ENCODE data around the gene FGF12. TPM values are rescaled to one million over a fixed set of nuclear protein-coding genes. Genes with fewer than 3 reads are reported as not detected.
A peak's percentile ranks its signal among the peaks of the same experiment; 100 is the strongest.
"Not testable (repeated sequence)": the region's sequence is repeated elsewhere in the genome, so short reads cannot be mapped to it uniquely, and the experiment has no call there.

Gene FGF12
- total RNA-seq: 1.2 and 1.6 TPM in 2 replicates

DNA sequence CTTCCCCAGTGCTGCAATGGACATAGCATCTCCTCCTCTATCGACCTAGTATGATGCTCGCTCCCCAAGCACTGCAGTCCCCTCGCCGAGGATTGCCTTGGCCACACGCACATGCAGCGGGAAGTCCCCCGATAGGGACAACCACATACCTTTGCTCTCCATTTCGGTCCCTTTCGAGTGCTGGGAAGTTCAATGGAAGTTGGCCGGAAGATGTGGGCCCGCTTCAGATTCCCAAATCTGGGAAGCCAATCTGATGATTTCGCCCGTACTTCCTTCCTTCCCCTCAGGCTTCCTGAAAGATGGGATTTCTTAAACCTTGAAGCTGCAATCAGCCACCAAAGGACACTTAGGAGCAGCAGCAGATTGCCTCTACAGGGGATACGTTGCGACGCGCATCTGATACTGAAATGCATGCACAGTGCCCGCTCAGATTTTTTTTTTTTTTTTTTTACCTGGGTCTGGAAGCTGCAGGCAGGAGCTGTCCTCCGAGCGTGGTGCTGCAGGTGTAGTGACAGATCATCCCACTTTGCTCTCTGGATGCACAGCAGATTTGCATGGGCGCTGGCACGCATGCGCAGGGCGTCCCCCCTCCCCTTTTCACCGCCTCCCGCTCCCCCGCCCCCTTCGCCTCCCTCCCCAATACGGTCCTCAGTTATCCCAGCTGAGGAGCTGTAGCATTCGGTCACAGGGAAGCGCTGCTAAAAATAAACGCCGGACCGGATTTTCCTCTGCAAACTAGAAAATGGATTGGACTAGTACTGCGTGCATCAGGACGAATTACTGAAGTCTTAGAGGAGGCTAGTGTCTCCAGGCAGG, at the start of gene FGF12:
Gene FGF12 (minus strand): TSS at position 510 of the 816 bp plus-strand sequence.
- peak; percentile 50 for DNase-seq (ENCODE audit: low read depth)

DNA sequence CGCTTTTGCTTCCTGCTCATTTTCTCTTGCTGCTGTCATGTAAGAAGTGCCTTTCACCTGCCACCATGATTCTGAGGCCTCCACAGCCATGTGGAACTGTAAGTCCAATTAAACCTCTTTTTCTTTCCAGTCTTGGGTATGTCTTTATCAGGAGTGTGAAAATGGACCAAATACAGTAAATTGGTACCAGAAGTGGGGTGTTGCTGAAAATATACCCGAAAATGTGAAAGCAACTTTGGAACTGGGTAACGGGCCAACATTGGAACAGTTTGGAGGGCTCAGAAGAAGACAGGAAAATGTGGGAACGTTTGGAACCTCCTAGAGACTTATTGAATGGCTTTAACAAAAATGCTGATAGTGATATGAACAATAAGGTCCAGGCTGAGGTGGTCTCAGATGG, 47.0 kb upstream of the FGF12 start:
- not testable (repeated sequence) for DNase-seq (ENCODE audit: low read depth)

DNA sequence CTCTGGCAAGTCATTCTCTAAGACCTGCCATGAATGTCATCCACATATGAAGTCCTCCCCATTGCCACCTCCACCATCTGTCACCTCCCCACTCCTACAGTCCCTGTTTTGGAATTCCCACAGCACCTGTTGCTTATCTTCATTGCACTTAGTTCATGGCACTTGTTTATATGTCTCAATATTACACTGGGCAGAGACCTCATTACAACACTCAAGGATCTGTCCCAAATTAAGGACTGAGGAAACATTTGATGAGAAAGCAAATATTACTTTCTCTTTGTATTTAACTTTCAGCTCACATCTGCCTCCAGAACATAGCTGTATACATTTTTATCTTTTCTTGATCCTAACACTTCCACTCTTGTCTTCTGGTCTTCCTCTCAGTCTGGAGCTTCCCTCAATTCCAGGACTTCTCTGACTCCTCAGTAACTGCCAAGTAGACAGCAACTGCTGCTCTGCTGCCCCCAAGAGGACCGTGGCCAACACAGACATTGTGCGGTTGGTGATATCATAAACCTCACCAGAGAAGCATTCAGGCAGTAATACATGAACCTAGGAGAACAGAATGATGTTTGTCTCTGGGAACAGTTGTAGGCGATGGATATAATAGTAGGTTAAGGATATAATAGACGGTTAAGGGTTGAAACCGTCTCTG, 45.0 kb upstream of the FGF12 start:
- DNase-seq (ENCODE audit: low read depth): peak; percentile 28

DNA sequence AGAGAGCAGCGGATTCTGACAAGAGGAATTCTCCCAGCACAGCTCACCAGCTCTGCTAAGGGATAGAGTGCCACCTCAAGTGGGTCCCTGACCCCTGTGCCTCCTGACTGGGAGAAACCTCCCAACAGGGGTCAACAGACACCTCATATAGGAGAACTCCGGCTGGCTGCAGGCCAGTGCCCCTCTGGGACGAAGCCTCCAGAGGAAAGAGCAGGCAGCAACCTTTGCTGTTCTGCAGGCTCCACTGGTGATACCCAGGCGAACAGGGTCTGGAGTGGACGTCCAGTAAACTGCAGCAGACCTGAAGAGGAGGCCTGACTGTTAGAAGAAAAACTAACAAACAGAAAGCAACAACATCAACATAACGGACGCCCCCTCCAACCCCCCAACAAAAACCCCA, 31.3 kb upstream of the FGF12 start:
- no peak for DNase-seq (ENCODE audit: low read depth)

DNA sequence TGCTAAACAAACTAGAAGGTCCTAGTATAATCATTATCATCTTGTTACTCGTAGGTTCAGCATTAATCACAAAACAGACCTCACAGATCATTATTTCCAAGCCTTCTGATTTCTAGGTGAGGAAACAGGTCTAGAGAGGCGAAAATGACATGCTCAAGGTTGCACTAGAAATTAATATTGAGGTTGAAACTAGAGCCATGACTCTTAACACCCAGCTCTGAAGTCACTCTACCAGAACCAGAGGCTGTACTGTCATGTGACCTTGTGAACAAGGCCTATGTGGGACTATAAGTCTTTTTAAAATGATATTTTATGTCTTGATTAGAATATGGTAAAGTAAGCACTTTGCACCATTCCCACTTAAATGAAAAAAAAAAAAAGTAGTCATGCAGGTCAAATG, 23.8 kb upstream of the FGF12 start:
- DNase-seq (ENCODE audit: low read depth): no peak

DNA sequence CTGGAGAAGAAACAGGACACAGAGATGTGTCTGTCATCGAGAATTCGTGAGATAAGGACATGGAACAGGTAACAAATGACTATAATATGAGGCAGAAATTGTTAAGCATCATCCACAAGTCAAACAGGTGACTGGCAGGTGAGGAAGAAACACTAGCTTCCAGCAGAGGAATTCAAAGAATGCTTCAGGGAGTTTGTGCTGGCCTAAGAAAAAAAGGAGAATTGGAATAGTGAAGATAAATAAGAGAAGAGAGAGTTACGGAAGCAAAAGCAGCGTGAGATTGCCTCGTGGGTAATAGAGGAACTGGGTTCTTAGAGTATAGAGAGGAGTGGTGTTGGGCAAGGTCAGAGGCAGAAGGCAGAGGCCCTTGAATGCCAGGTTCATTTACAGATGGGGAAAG, 22.9 kb upstream of the FGF12 start:
- no peak for DNase-seq (ENCODE audit: low read depth)

DNA sequence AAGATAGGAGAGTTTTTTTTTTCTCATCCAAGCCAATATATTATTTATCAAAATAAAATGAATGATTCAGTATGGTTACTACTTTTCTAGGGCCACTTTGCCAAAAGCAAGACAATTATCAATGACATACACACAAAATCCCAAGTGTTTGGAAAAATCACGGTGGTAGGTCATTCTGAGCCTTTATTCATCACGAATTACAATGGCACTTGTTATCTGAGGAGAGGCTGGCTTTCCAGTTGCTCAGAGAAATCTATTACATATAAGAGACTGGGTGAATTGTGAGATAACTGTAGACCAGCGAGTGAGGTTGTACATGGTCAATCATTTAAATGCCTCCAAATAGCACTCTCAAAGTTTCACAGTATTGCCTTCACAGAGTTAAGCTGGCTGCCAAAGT, 20.4 kb upstream of the FGF12 start:
- DNase-seq (ENCODE audit: low read depth): no peak

DNA sequence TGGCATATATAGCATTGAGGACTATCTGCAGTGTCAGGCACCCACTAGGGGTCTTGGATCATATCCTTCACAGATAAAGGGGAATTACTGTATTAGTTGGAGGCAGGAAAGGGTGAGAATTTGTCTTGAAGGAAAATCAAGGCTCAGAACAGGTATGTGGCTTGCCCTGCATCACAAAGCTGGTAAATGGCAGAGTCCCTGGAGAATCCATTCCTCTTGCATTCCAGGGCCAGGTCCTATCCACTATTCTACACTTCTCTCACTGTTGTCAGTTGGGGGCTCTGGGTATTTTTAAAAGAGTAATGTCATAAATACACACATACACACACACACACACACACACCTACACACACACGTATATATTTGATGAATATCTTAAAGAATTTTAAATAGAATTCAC, 19.8 kb upstream of the FGF12 start:
- DNase-seq (ENCODE audit: low read depth): no peak

DNA sequence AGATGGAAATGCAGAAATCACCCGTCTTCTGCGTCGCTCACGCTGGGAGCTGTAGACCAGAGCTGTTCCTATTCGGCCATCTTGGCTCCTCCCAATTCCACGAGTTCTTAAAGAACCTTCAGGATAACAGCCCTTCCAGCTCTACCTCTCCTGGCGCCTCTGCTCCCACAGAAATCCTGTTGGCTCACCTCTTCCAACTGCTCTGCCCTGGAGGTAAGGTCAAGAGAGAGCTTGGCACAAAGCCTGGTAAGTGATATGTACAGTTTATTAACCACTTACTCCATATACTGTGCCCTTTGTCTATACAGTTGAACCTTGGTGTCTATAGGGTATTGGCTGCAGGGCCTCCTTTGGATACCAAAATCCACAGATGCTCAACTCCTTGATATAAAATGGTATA, 17.8 kb upstream of the FGF12 start:
- no peak for DNase-seq (ENCODE audit: low read depth)

DNA sequence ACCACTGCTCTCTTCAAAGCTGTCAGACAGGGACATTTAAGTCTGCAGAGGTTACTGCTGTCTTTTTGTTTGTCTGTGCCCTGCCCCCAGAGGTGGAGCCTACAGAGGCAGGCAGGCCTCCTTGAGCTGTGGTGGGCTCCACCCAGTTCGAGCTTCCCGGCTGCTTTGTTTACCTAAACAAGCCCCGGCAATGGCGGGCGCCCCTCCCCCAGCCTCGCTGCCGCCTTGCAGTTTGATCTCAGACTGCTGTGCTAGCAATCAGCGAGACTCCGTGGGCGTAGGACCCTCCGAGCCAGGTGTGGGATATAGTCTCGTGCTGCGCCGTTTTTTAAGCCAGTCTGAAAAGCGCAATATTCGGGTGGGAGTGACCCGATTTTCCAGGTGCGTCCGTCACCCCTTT, 17.3 kb upstream of the FGF12 start:
- DNase-seq (ENCODE audit: low read depth): not testable (repeated sequence)

DNA sequence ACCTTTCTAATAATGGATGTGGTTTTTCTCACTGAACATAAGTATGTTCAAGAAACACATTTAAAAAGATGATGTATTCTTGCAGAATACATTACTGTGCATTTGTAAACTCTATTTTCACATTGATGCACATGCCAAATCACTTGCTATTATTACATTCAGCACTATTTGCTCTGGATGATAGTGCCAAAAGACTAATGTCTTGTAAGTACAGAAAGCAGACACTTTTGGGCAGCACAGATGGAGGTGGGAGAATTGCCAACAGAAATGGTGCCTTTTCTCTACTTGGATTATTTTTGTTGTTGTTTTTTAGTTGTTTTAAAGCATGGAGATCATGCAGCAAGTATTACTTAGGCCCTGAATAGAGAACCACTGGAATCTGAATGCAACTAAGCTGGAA, 10.2 kb upstream of the FGF12 start:
- no peak for DNase-seq (ENCODE audit: low read depth)

DNA sequence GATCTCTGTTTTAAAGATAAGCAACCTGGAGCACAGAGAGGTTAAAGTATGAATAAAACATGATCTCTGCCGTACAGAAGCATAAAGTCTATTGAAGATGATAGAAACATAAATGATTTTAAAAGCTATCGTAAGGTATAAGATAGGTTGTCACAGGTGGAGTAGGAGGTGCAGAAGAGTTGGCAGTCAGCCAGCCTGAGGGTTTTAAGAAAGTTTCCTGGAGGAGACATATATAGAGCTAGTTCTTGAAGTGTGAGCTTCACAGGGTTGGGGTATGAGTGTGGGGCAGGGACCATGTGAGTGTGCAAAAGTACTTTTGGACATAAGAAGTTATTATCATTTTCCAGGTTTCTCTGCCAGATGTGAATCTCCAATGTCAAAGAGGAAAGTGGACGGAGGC, 3.9 kb upstream of the FGF12 start:
- DNase-seq (ENCODE audit: low read depth): no peak

DNA sequence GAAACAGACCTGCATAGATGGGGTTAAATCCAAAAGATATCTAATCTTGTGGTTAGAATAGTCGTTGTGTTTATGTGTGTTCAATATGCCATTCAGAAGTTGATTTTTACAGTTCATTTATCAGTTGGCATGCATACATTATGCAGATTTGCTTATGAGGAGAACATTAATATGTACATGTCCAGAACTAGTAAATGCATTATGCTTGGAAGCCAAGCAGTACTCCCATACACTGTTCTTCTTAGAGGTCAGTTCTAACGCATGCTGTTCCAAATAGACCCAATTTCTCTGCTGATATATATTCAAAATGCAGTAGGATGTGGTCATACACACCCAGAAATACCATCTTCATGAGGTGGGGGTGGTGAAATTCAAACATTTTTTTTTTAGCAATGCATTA, 956 bp downstream of the FGF12 start:
- DNase-seq (ENCODE audit: low read depth): no peak

DNA sequence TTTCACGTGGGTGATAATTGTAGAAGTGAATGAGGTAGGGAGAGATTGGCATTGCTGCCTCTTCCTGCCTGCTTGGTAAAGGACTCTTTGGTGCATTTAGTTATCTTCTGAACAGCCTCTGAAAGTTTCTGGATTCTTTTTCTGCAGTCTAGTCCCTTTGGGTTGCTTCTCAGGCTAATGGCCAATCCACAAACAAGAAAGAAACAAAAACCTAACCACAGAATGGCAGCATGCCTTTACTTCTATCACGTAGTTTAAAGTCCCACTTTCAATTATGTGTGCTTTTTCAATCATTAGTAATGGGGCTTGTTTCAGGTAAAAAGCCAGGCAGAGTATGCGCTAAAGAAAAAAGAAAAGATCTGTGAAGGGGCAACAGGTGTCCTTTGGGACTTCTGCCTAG, 7.4 kb downstream of the FGF12 start:
- DNase-seq (ENCODE audit: low read depth): no peak

DNA sequence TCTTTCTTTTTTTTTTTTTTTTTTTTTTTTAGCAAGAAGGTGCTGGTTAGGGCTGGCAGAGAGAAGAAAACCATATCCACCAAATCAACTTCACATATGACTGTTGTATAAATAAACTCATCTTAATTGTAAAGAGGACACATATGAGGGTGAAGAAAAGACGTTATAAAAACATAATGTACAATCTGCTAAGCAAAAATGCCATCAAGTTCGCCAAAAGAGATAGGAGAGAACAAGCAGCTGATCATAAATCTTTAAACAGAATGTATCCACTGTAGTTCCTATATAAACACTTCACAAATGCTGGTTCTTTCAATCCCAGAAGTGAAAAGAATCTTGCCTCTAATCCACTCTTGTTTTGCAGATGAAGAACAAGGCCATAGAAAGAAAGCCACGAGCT, 9.2 kb downstream of the FGF12 start:
- no peak for DNase-seq (ENCODE audit: low read depth)

DNA sequence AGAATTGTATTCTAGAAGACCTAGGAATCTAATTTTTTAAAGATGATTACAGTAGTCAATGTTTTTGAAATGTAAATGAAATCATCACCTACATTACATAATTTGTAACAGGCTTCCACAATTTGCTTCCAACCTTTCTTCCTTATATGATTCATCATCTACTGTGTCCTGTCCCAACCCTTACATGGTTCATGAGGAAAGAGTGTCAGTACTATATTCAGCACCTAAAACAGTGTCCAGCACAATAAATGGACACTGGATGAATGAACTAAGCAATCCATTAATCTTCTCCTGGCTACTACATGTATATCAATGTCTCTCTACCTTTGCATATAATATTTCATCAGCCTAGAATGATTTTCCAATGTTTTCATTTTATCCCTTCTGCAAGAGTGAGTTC, 12.2 kb downstream of the FGF12 start:
- DNase-seq (ENCODE audit: low read depth): no peak

DNA sequence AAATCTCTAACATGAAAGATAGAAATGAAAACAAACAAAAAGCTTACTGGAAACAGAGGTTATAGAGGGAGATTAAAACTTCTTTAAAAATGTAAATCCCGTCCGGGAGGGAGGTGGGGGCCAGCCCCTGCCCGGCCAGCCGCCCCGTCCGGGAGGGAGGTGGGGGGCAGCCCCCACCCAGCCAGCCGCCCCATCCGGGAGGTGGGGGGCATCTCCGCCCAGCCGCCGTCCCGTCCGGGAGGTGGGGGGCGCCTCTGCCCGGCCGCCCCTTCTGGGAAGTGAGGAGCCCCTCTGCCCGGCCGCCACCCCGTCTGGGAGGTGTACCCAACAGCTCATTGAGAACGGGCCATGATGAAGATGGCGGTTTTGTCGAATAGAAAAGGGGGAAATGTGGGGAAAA, 16.2 kb downstream of the FGF12 start:
- not testable (repeated sequence) for DNase-seq (ENCODE audit: low read depth)

DNA sequence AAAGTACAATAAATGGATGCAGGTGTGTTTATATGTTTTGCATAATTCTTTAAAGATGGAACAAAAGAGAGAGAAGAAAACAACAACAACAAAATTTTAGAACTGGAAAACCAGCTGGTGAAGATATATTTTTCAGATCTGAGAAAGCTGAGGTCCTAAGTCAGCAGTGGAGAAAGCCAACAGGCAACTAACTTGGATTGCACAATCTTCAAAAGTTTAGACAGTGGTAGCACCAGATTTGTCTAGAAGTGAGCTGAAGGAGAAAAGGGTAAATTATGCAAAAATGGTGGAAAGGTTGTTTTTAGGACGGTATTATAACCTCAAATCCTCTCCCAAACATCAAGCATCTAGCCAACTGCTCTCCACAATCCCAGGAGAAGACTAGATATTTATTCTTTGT, 17.0 kb downstream of the FGF12 start:
- DNase-seq (ENCODE audit: low read depth): no peak

DNA sequence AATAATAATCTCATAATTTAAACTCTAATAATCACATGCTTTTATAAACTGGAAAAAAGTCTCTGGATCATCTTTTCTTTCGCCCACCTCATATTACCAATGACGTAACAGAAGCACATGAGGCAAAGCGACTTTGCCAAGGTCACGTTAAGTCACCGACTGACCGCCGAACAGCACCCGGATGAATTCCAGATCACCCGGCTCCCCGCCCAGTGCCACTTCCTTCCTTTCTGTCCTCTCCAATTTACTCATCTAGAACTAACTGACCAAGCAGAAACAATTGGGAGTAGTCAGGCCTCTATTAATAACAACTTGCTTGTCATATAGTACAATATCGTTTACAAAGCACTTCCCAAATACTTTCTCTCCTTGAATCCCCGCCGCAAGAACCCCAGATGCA, 21.1 kb downstream of the FGF12 start:
- DNase-seq (ENCODE audit: low read depth): no peak

DNA sequence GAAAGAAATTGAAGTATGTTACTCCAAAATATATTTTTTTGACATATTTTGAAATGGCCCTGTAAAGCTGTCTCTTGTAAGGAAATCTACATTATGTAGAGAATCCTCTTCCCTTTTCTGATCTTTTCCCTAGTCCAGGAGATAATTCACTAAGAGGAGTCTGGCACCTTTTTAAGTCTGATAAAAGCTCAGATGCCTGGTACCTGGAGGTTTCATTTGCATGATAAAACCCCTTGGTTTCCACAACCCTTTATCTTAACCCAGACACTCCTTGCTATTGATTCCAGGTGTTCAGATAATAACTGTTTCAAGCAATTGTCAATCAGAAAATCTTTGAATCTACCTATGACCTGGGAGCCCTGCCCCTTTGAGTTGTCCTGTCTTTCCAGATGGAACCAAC, 26.5 kb downstream of the FGF12 start:
- DNase-seq (ENCODE audit: low read depth): no peak

DNA sequence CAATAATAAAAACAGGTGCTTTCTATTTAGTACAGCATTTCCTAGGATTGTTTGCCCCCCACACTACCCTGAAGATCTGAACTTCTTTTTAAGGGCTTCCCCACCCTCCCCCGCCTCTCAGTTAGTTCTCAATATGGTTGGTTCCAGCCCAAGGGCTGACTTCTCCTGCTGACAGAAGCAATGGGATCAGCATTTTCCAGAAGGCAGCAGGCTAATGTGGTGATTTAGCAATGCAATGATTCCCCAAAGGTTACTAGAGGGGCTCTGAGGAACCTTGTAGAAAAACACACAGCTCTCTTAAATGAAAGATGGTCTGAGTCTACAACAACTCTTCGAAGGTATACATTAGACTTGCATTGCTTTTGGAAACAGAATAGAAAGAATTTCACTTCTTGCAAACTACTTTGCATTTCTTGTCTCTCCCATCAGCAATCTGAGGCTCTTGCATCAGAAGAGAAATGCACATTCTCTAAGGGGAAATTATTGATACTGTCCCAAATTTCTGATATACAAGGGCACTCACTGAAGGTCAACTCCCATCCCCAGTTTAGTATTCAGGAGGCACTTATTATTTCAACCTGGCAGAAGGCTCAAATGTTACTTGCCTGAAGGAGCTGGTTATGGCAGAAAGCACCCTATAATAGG, 30.3 kb downstream of the FGF12 start:
- DNase-seq (ENCODE audit: low read depth): no peak

DNA sequence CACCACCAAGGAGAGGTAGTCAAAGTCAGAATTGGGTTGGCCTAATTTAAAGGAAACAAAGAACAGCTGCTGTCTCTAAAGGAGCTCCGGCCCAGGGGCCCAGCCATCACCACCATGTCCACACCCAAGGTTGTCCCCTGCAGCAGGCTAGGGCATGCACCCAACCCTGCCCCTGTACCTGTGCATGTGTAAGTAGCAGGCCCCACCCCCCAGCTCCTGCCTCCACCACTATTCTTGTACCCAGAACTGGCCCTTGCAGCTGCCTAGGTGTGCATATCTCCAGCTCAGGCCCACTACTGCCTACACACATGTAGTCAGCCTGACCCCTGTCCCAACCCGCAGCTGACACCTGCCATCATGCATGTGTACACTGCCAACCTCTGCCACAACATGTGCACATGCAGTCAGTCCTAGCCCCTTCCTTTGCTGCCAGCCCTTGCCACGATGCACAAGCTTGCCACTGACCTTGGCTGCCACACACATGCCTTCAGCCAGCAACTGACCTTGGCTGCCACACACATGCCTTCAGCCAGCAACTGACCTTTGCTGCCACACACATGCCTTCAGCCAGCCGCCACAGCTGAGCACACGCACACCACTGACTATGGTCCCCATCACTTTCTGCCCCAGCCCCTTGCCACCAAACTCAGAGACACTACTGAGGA, 39.7 kb downstream of the FGF12 start:
- DNase-seq (ENCODE audit: low read depth): no peak

DNA sequence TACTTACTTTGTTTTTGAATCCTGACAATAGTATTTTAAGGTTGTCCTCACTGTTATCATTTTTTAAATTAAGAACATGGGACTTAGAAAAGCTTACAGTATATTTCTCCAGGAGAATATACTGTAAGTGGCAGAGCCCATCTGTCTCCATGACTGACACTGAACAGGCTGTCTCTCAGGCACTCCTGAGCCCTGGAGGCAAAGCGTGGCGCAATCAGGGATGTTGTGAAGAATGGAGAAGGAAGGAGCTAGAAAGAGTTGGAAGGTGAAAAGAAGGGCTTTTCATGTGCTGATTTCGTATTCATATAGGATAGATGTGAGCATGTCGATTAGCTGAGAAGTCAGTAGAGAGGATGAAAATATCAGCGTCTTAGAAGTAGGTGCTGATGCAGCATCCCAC, 41.5 kb downstream of the FGF12 start:
- no peak for DNase-seq (ENCODE audit: low read depth)

All from renal cortical epithelial cell (primary cell).